Measurements from ENCODE around the gene UBE2U. TPM values are rescaled to one million over a fixed set of nuclear protein-coding genes. Genes with fewer than 3 reads are reported as not detected.

The UBE2U gene
- total RNA-seq, 4 donors from 2014 or later, result not detected

- no peak for TF ChIP-seq POLR2A (IDR thresholded peaks at IDR 0.05)
- no peak for TF ChIP-seq CTCF (IDR thresholded peaks at IDR 0.05)
- intact Hi-C loops (cut with DNase I; ENCODE audit: low total_unique reads), result loop anchor here (10.0 kb wide), 1 partner anchor 565 kb away; no protein-coding TSS in a partner anchor
- H3K4me3 ChIP-seq (ENCODE audit: low read depth, poor library complexity, severe bottlenecking), result no peak overlapping the region
- 65 to 67% methylated on average over 1 of the region's 1 CpG for WGBS, 2 donors
- DNase-seq (ENCODE audit: low spot score in 2 of 2), result no peak
Observed at GRCh38 chr1:64269558-64269884, 66.1 kb downstream of the UBE2U start.

- WGBS, 2 donors, result 74 to 83% methylated on average over 4 of the region's 4 CpGs
- no peak for TF ChIP-seq POLR2A (IDR thresholded peaks at IDR 0.05)
- TF ChIP-seq CTCF (IDR thresholded peaks at IDR 0.05), result no peak
Observed at GRCh38 chr1:64280001-64280400, 76.6 kb downstream of the UBE2U start.

GRCh38 chr1:64282351-64282750, 78.9 kb downstream of the UBE2U start:
- no peak overlapping the region for H3K4me3 ChIP-seq (ENCODE audit: low read depth, poor library complexity, severe bottlenecking)
- TF ChIP-seq POLR2A (IDR thresholded peaks at IDR 0.05) (no peak), CTCF (IDR thresholded peaks at IDR 0.05) (no peak)
- 21 to 30% methylated on average over 4 of the region's 4 CpGs for WGBS, 2 donors
- intact Hi-C loops (cut with DNase I; ENCODE audit: low total_unique reads), result no loop called here
- DNase-seq (ENCODE audit: low spot score in 2 of 2), result no peak

More at GRCh38 chr1:64280001-64280400, 76.6 kb downstream of the UBE2U start:
- no peak overlapping the region for H3K4me3 ChIP-seq (ENCODE audit: low read depth, poor library complexity, severe bottlenecking)
- no peak for DNase-seq (ENCODE audit: low spot score in 2 of 2)
- intact Hi-C loops (cut with DNase I; ENCODE audit: low total_unique reads), result no loop called here

GRCh38 chr1:64287071-64287470, 83.6 kb downstream of the UBE2U start:
- WGBS, 2 donors, result 64 to 65% methylated on average over 3 of the region's 3 CpGs
- H3K4me3 ChIP-seq (ENCODE audit: low read depth, poor library complexity, severe bottlenecking), result no peak overlapping the region
- intact Hi-C loops (cut with DNase I; ENCODE audit: low total_unique reads), result no loop called here
- TF ChIP-seq POLR2A (IDR thresholded peaks at IDR 0.05), result no peak
- no peak for TF ChIP-seq CTCF (IDR thresholded peaks at IDR 0.05)
- DNase-seq (ENCODE audit: low spot score in 2 of 2), result no peak

- DNase-seq (ENCODE audit: low spot score in 2 of 2), result no peak
- 94% methylated on average over 1 of the region's 1 CpG for WGBS, 2 donors
- TF ChIP-seq CTCF (IDR thresholded peaks at IDR 0.05), result no peak
- no peak for TF ChIP-seq POLR2A (IDR thresholded peaks at IDR 0.05)
- no peak overlapping the region for H3K4me3 ChIP-seq (ENCODE audit: low read depth, poor library complexity, severe bottlenecking)
- intact Hi-C loops (cut with DNase I; ENCODE audit: low total_unique reads), result no loop called here
Observed at GRCh38 chr1:64290420-64290819, 87.0 kb downstream of the UBE2U start.

GRCh38 chr1:64291931-64292330, 88.5 kb downstream of the UBE2U start:
- H3K4me3 ChIP-seq (ENCODE audit: low read depth, poor library complexity, severe bottlenecking), result no peak overlapping the region
- WGBS, 2 donors, result 79 to 90% methylated on average over 4 of the region's 4 CpGs
- TF ChIP-seq CTCF (IDR thresholded peaks at IDR 0.05), result no peak
- TF ChIP-seq POLR2A (IDR thresholded peaks at IDR 0.05), result no peak
- intact Hi-C loops (cut with DNase I; ENCODE audit: low total_unique reads), result no loop called here
- DNase-seq (ENCODE audit: low spot score in 2 of 2), result no peak
